ENCODE results near the gene TRIM21.

TRIM21 gene

DNA sequence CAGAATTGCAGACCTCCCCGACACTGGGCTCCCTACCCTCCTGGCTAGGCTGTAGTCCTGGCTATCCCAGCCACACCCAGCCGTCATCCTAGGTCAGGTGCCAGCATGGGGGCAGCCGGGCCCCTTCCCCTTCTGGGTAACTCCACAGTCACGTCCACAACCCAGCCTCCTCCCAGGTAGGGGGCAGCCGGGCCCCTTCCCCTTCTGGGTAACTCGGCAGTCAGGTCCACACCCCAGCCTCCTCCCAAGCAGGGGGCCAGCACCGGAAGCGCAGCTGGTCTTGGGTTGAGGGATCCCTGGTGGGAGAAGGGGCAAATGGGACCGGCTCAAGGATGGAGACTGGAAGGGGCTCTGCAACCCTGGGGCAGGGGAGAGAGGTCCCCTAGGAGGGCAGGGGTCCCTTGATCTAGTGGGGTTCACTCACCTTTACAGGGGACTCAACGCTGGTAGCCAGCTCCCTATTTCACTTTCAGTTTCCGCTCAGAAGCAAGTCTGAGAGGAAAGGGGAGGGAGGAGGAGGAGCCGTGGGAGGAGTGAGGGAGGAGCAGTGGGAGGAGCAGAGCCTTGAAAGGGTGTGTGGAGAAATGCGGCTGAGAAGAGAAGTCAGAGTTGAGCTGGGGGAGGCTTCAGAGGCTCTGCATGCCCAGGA, at the start of gene TRIM21:
TRIM21 (minus strand) TSS at position 494 of the 649 bp plus-strand sequence. CDS start 3,293 bp downstream, outside the sequence.
- TF ChIP-seq, protein P1, sequence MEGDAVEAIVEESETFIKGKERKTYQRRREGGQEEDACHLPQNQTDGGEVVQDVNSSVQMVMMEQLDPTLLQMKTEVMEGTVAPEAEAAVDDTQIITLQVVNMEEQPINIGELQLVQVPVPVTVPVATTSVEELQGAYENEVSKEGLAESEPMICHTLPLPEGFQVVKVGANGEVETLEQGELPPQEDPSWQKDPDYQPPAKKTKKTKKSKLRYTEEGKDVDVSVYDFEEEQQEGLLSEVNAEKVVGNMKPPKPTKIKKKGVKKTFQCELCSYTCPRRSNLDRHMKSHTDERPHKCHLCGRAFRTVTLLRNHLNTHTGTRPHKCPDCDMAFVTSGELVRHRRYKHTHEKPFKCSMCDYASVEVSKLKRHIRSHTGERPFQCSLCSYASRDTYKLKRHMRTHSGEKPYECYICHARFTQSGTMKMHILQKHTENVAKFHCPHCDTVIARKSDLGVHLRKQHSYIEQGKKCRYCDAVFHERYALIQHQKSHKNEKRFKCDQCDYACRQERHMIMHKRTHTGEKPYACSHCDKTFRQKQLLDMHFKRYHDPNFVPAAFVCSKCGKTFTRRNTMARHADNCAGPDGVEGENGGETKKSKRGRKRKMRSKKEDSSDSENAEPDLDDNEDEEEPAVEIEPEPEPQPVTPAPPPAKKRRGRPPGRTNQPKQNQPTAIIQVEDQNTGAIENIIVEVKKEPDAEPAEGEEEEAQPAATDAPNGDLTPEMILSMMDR (IDR thresholded peaks at IDR 0.05): no peak

DNA sequence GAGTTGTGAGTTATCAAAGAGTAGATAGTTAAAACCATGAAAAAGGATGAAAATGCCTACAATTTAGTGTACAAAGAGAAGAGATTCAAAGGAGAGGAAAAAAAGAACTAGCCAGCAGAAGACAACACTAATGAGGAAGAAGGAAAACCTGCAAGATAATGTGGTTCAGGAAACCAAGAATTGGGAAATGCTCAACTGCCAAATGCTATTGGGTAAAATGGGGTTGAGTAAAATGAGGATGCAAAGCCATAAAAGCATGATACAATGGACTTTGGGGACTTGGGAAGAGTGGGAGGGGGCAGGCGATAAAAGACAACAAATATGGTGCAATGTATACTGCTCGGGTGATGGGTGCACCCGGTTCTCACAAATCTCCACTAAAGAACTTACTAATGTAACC, 48.0 kb upstream of the TRIM21 start:
- TF ChIP-seq, protein P1 (IDR thresholded peaks at IDR 0.05): no peak

DNA sequence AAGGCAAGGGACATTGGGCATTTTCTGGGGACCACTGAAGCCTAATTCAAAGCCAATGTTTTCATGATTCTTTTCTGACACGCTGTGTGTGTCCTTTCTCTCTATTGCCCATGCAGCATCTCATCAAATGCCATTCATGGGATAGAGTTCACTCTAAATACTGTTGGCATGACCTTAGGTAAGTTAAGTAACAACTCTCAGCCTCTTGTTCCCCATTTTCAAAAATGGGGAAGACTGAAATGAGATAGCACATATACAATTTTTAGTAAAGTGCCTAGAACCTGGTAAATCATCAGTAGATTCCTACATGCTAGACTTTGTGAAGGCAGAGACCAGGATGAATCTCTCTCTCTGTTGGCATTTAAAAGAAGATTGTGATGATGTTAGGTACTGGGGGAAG, 42.9 kb upstream of the TRIM21 start:
- TF ChIP-seq, protein P1 (IDR thresholded peaks at IDR 0.05): no peak

DNA sequence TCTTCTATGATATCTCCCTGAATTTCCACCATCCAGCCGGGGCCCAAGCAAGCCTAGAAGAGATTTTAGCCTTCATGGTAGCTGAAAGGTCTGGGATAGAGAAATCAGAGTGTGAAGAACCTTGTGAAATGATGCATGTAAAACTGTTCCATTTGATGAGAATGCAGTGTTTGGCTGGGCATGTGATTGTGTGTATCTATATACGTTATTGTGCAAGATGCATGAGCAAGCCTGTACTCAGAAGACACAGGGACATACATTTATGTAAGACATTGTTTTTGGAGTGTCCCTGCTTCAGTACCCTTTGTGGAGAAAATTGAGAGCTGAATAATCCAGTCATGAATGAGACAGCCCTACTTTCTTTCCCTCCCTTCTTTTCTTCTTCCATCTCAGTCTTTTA, 40.4 kb upstream of the TRIM21 start:
- TF ChIP-seq, protein P1 (IDR thresholded peaks at IDR 0.05): no peak

DNA sequence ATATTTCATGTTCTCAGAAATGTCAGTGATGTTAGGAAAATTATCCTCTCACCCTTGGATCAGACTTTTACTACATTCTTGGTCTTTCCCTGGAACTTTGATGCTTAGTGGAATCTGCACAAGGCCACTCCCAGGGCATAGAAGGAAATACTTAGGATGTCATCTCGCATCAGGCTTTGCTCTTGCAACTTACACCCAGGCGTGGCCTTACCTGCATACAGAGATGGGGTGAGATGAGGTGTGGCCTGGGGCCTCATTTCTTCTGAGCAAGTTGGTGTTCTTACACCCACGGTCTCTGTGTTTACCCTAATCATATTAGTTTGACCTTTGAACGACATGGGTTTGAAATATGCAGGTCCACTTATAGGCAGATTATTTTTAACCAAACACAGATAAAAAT, 36.5 kb upstream of the TRIM21 start:
- TF ChIP-seq, protein P1 (IDR thresholded peaks at IDR 0.05): no peak

DNA sequence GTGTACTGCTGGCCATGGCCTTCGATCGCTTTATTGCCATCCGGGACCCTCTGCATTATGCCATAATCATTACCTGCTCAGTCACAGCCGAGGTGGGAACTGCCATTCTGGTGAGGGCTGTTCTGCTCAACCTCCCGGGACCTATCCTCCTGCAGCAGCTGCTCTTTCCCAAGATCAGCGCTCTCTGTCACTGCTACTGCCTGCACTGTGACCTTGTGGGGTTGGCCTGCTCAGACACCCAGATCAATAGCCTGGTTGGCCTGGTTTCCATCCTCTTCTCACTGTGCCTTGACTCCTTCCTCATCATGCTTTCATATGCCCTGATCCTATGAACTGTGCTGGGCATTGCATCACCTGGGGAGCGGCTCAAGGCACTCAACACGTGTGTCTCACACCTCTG, 24.9 kb upstream of the TRIM21 start:
- TF ChIP-seq, protein P1 (IDR thresholded peaks at IDR 0.05): no peak

DNA sequence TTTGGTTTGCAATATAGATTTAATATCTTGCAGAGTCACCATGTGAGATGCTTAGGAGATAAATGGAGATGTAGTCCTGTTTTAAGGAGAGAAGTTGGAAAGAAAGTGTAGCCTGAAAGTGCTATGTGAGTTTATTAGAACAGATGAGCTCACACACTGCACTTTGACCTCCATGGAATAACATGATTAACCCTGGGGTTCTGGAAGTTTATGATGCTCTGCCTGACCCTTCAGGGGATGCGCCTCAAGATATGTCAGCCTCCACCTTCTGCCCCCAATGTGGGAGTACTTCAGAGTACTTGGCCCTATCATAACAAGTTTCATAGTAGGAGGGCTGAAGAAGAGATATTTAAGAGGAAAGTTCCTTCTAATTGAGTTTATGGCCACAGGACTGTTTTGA, 23.3 kb upstream of the TRIM21 start:
- TF ChIP-seq, protein P1 (IDR thresholded peaks at IDR 0.05): no peak

DNA sequence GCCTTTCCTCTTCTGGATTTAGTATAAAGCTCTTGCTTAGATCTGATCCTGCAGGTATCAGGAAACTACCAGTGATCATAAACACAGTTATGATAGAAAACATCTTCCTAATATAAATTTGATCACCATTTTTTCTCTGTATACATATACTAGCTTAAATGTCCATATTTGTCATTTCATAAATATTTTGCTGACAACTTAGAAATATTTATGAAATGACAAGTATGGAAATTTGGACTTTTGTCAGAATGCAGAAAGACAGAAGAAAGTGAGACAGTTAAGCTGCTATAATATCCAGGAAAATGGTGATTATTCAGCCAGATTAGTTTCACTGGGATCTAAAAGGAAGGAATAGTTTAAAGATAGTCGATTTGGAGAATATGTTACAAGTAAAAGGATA, 22.8 kb upstream of the TRIM21 start:
- TF ChIP-seq, protein P1 (IDR thresholded peaks at IDR 0.05): no peak
